HG03460 (cell line): Measurements from ENCODE around the gene LIMCH1.
"Not testable (repeated sequence)": the region's sequence is repeated elsewhere in the genome, so short reads cannot be mapped to it uniquely, and the experiment has no call there.

Source experiments
- ATAC-seq: cut with Tn5 transposase; IDR thresholded peaks from one replicate; pipeline ENCODE4 v1.9.1; 2021; ENCODE audit not compliant: unreplicated experiment

LIMCH1 gene

DNA sequence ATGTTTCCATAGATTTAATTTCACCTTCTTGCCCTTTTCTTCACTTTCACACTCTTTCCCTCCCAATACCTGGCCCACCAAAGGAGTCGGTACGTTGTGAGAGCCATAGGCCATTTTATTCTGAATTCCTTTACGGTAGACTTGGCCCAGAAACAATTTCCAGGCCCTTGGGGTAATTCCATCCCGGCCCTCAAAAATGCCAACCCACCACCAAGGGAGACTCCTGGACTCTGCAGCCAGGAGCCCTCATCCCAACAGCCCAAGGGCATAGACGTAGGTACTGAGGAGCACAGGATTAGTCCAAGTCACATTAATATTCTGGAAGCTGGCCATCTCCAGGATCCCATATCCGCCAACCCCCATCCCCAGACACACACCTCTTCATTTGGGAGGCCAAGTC, 102.9 kb downstream of the LIMCH1 start:
- ATAC-seq: no peak

DNA sequence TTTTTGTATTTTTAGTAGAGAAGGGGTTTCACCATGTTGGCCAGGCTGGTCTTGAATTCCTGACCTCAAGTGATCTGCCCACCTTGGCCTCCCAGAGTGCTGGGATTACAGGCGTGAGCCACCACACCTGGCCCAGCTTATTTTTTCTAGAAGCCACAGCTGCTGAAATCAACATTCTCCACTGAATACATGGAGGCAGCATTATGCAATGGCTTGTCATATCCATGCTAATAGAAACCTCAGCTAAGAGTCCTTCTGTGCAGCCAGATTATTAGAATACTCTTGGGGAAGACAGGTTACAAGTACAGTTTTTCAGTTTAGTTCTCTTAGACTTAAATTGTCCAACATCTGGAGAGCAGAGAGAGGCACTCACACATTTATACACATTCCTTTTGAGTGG, 104.8 kb downstream of the LIMCH1 start:
- ATAC-seq: not testable (repeated sequence)

DNA sequence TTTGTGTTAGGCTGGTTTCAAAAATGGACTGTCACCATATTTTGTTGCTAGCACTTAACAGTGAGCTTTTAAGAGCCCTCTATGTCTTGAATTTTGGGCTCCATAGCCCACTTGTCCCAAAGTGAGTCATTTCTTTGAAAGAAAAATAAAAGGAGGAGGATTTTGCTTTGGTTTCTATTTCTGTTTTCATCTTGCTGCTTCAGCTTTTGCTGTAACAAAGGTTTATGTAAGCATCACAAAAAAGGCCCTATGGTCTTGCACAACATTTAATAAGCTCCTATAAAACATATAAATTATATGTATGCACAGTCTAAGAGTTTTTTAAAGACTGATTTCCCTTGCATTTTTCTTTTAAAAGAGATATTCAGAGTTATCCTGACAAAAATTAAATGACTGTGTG, 105.4 kb downstream of the LIMCH1 start:
- no peak for ATAC-seq

DNA sequence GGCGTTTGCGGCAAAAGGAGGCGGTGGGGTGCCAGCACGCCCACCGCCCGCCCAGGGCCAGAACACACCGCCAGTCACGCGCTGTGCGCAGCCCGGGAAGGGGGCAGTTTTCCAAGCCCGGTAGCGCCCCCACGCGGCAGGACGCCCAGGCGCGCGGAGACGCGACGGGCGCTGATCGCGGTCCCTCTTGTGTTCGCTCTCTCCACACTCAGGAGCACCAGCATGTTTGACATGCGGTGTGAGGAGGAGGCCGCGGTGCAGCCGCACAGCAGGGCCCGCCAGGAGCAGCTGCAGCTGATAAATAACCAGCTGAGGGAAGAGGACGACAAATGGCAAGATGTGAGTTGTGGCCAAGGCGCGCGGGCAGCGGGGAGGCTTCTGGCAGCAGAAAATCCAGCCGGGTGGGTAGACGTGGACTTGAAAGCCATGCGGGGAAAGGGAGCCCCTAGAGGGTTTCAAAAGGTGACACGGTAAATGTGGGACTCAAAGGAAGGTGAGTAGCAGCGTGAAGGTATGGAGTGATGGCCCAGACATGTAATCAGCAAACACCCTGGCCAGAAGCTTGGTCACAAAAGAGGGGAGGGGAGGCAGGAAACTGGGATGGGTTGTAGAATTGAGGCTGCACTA, 106.4 kb downstream of the LIMCH1 start:
- no peak for ATAC-seq

DNA sequence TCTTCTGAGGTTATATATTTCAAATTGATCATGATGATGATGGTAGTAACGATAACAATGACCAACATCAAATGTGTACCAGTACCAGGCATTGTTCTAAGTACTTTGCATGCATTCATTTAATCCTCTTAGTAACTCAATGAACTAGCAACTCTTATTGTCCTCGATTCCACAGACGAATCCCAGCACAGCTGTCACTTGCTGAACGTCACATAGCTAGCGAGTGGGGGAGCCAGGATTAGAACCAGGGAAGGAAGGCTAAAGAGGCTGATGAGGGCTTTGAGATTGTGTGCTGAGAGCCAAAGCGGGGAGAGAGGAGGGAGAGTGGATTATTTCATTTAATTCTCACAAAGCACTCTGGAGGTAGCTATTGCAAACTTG, 106.9 kb downstream of the LIMCH1 start:
- no peak for ATAC-seq

DNA sequence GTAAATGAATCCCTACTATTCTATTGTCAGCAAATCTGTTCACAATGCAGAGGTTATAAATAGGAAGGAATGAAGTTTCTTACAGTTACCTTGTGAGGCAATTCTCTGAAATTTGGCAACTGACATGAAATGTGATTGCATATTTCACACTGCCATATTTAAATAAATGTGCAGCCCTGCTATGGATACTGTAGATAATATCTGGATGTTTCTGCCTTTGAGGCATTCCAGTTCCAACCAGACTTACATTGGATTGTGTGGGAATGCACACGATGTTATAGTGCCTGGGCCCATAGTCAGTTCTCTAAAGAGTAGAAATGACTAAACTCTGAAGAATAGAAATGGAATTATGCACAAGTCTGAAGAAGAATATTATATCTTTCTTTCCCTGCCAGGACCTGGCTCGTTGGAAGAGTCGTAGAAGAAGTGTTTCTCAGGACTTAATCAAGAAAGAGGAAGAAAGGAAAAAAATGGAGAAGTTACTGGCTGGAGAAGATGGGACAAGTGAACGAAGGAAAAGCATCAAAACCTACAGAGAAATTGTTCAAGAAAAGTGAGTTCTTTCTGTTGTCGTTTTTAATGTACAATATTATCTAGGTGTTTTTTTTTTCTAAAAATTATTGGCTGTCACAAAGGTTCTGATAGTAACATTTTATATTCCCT, 107.9 kb downstream of the LIMCH1 start:
- no peak for ATAC-seq

- no peak for ATAC-seq
These were observed 108.9 kb downstream of the LIMCH1 start for GRCh38 chr4:41646862-41647261.

DNA sequence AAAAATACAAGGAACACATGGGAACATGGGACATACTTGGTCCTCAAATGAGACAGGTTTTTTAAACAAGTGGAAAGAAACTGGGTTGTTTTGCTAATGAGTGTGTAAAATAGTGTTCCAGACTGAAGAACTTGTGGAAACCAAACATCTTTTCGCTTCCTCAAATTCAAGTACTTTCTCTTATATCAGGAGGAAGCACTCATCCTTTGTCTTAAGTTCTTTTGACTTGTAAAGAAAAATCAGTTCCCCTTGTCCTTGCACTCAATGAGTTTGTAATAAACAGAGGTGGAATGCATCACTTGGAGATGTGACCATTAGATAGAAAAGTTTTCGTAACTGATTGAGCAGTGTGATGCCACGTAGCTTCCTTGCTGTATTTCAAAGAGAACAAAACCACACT, 109.4 kb downstream of the LIMCH1 start:
- no peak for ATAC-seq

GRCh38 chr4:41651150-41651549, 113.2 kb downstream of the LIMCH1 start:
- not testable (repeated sequence) for ATAC-seq

- ATAC-seq: no peak
These were observed 115.0 kb downstream of the LIMCH1 start for GRCh38 chr4:41652971-41653370.

DNA sequence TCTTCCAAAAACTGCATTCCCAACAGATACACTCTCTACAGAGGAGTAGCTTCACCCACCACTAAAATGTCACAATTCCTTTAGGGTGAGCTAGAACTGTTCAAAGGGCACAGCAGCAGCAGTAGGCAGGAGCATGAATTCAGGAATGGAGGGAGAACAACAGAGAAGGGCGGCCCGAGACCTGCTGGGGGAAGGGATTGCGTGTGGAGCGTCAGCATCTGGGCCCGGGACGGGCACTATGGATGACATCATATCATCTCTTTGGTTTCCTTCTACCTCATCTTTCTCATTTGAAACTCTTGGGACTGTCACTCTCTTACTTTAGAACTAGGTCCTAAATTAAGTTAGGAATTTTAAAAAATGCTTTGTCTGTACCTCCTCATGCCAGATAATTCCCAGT, 115.6 kb downstream of the LIMCH1 start:
- ATAC-seq: no peak

- no peak for ATAC-seq
These were observed 117.2 kb downstream of the LIMCH1 start for GRCh38 chr4:41655177-41655576.

GRCh38 chr4:41656106-41656505, 118.1 kb downstream of the LIMCH1 start:
- ATAC-seq: no peak

DNA sequence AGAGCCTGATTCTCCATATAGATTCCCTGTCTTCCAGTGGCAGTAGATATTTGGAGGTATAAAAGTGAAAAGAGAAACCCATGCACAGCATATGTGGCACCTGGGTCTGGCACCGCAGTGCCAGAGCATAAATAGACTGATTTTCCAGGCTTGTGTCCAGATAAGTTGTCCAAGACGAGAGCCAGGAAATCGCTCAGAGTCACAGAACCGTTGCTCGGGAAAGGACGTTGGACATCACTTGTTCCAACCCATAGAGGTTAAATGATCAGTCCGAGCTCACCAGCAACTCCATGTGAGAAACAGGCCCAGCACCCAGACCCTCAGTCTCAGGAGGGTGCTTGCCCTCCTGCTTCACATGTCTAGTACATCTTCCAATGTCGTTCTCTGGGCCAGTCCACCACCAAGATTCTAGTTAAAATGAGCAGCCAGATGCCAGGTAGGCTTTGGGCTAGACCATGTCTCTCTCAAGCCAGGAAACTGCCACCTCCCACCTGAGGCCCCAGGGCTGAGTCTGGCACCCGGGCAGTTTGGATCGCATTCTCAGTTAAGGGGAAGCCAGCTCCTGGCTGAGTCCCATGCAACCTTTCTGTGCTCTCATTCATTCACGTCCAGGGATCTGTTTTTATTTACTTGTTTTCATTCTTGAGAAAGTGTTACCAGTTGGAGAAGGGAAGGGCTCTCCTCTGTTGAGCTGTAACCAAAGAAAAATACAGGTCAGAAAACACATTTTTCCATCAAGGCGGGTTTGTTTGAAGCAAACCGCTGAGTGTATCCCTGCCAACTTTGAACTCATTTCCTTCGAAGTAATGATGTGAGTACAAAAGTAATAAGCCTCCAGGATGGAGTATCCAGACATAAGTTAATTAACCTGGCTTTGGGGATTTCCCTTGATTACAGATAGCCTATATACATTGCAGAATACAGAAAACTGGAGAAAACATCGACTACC, 118.9 kb downstream of the LIMCH1 start:
- no peak for ATAC-seq

GRCh38 chr4:41657561-41657960, 119.6 kb downstream of the LIMCH1 start:
- no peak for ATAC-seq

GRCh38 chr4:41658163-41658562, 120.2 kb downstream of the LIMCH1 start:
- ATAC-seq: no peak

DNA sequence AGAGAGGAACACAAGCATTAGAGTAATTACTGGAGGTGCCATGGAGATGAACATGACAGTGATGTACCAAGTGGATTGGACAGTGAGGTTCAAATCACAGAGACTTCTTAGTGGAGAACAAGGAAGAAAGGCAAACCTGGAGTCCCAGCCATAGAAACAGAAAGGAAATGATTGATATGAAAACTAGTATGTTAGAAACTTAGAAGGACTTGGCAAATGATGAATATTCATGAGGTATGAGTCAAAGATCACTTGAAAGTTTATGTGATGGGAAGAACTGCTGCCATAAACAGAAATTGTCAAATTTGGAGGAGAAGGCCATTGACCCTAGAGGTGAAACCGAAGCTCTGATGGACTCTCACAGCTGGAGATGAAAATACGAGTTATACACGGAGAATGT, 122.4 kb downstream of the LIMCH1 start:
- no peak for ATAC-seq

GRCh38 chr4:41661442-41662076, 123.6 kb downstream of the LIMCH1 start:
- peak; percentile 65 for ATAC-seq

GRCh38 chr4:41665636-41666207, 127.8 kb downstream of the LIMCH1 start:
- no peak for ATAC-seq

GRCh38 chr4:41668024-41668423, 130.1 kb downstream of the LIMCH1 start:
- no peak for ATAC-seq

GRCh38 chr4:41670530-41670929, 132.6 kb downstream of the LIMCH1 start:
- no peak for ATAC-seq
